Measurements from ENCODE around the gene NBPF3.
"Not testable (repeated sequence)": the region's sequence is repeated elsewhere in the genome, so short reads cannot be mapped to it uniquely, and the experiment has no call there.

The NBPF3 gene

GRCh38 chr1:21517161-21517589, 77.2 kb downstream of the NBPF3 start:
- no peak for TF ChIP-seq CTCF (IDR thresholded peaks at IDR 0.05; ENCODE audit: borderline replicate concordance, insufficient read depth, low read depth, low read length)
- no peak overlapping the region for H3K4me3 ChIP-seq (ENCODE audit: low read depth, low read length)

DNA sequence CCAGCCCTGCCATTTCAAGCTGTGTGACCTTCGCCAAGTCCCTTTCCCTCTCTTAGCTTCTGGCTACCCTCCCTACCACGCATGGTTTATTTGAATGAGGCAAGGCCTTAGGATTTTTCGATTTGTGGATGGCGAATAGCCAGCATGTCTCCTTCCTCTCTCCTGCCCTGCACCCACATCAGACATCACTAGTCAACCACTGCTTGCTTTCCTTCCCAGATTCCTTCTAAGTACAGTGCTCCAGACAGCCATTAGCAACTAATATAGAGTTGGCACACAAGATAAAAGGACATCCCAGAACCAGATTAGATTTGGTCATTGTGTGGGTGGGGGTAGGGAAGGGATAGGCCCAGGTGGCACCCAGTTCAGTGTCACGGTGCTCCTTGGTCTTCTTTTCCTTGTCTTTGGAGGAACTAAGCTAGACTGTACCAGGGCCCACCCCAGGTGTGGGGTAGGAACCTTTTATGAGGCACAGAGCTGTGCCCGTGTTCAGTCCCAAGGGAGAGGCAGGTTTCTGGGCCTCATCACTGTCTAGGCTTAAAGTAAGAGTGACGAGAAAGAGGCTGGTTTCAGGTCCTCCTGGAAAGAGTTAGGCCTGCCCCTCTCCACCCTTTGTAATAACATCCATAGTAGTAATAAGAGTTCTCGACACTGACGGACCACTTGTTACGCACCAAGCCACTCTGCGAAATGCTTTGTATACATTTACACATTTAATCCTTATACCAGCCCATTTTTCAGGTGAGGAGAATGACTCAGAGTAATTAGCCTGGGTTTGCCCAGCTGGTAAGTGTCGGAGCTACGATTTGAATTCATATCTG, 77.9 kb downstream of the NBPF3 start:
- H3K4me3 ChIP-seq (ENCODE audit: low read depth, low read length) = no peak overlapping the region
- no peak for TF ChIP-seq CTCF (IDR thresholded peaks at IDR 0.05; ENCODE audit: borderline replicate concordance, insufficient read depth, low read depth, low read length)

- H3K4me3 ChIP-seq (ENCODE audit: low read depth, low read length) = no peak overlapping the region
- no peak for TF ChIP-seq CTCF (IDR thresholded peaks at IDR 0.05; ENCODE audit: borderline replicate concordance, insufficient read depth, low read depth, low read length)
Measured at GRCh38 chr1:21518774-21519455, 79.0 kb downstream of the NBPF3 start.

- H3K4me3 ChIP-seq (ENCODE audit: low read depth, low read length) = not testable (repeated sequence)
Measured at GRCh38 chr1:21519486-21520070, 79.6 kb downstream of the NBPF3 start.

GRCh38 chr1:21520899-21521716, 81.2 kb downstream of the NBPF3 start:
- TF ChIP-seq CTCF (IDR thresholded peaks at IDR 0.05; ENCODE audit: borderline replicate concordance, insufficient read depth, low read depth, low read length) = no peak
- no peak overlapping the region for H3K4me3 ChIP-seq (ENCODE audit: low read depth, low read length)

GRCh38 chr1:21521717-21522060, 81.8 kb downstream of the NBPF3 start:
- TF ChIP-seq CTCF (IDR thresholded peaks at IDR 0.05; ENCODE audit: borderline replicate concordance, insufficient read depth, low read depth, low read length) = no peak

DNA sequence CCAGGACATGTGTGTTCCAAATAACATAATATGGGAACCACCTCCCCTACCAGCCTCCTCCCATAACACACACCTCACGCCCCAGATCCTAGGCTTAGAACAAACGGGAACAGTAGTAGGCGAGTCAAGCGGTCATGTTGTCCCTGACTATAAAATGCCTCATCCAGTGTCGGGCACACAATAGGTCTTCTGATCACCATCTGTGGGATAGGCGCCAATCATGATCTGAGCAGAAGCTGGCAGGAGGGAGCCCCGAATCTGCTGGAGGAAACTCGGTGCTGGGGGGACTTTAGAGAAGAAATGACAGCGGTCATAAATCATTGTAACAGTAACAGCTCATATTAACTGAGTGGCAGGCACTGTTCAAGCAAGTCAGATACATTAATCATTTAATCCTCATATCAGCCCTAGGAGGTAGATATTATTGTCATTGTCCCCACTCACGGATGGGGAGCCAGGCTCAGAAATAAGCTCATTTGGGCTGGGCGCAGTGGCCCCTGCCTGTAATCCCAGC, 82.6 kb downstream of the NBPF3 start:
- no peak for TF ChIP-seq CTCF (IDR thresholded peaks at IDR 0.05; ENCODE audit: borderline replicate concordance, insufficient read depth, low read depth, low read length)
- no peak overlapping the region for H3K4me3 ChIP-seq (ENCODE audit: low read depth, low read length)

More at GRCh38 chr1:21521717-21522060, 81.8 kb downstream of the NBPF3 start:
- H3K4me3 ChIP-seq (ENCODE audit: low read depth, low read length) = no peak overlapping the region
